Activated naive CD4-positive, alpha-beta T cell (primary cell): ENCODE data around the gene STIL.

Source experiments
- DNase-seq, 4 experiments: peaks; one replicate each; lab custom pipeline; 2025; lab: John Stamatoyannopoulos, UW

The STIL gene

DNA sequence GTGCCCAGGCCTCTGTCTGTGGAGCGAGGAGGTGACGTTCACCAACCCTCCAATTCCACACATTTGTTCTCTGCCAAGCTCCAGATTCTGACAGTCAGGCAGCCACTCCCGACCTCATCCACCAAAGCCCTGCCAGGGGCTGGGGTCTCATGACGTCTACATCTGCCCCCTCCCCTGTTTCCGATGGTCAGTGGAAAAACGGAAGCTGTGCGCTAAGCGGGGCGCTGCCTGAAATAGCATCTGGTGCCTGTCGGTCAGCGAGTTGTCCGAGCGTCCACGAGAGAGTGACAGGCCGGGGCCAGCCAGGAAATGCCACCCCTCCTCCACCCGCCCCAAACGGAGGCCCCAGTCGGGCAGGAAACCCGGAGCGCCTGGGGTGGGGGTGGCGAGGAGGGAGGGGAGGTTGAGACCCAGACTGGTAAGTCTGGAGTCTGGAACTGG is 78.7 kb downstream of the STIL start:
- no peak for DNase-seq

GRCh38 chr1:47233186-47233585 is 80.8 kb downstream of the STIL start:
- DNase-seq, result no peak

- DNase-seq, result no peak
Measured at GRCh38 chr1:47232187-47232874, 81.6 kb downstream of the STIL start, which contains the start of gene TAL1. Gene TAL1, minus strand, starts transcription at chr1:47232225. Its CDS starts 6,337 bp downstream, at chr1:47225888.

DNA sequence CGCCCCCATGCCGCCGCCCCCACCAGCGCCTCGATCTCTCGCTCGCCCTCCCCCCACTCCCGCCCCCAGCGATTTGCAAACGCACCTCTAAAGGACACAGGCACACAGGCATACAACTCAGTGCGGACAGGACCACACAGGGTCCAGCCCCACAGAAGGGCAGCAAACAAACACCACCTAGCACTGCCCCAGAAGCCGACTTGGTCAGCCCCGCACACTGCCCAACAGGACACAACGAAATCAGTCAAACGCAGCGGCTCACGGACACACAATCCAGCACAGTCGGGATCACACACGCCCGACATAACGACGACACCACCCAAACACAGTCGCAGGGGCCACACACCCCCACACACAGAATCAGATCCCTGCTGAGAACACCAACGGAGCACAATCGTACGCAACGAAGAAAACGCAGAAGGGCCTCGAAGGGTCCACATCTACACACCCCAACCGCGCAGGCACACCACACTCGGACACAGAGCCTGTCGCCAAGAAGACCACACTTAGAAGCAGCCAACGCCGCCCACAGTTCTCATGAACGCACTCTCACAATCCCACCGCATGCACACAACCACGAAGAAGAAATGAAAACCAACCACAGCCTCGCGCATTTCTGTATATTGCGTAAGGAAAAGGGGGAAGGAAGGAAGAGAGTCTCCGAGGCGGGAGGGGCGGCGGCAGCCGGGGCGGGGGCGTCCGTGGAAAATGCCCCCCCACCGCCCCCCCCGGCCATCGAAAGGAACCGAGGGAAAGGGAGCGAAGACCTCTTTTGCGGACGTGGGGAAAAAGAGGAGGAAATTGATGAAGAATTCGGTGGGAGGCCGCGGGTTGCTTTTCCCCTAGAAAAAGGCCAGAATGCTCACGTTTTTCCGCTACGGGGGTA is 82.4 kb downstream of the STIL start:
- no peak for DNase-seq

GRCh38 chr1:47230692-47231300 is 83.2 kb downstream of the STIL start:
- DNase-seq, result no peak

GRCh38 chr1:47229886-47230691 is 83.9 kb downstream of the STIL start:
- no peak for DNase-seq

- no peak for DNase-seq
Measured at GRCh38 chr1:47229031-47229885, 84.7 kb downstream of the STIL start.

DNA sequence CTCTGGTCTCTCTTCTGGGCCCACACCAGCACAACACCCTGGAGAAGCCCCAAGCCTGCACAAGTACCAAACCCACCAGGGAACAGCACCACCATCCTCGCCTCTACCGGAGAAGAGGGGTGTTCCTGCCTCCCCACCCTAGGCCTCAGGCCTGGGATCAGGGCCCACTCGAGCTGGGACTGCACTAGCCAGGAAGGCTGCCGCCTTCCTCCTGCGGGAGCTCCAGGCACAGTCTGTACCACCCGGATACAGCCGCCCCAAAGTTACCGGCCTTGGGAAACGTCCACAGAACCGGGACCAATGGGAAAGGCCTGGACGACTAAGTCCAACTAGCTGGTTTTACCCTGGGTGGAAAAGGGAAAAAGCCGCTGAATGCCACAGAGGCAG is 85.3 kb downstream of the STIL start:
- DNase-seq, result no peak

DNA sequence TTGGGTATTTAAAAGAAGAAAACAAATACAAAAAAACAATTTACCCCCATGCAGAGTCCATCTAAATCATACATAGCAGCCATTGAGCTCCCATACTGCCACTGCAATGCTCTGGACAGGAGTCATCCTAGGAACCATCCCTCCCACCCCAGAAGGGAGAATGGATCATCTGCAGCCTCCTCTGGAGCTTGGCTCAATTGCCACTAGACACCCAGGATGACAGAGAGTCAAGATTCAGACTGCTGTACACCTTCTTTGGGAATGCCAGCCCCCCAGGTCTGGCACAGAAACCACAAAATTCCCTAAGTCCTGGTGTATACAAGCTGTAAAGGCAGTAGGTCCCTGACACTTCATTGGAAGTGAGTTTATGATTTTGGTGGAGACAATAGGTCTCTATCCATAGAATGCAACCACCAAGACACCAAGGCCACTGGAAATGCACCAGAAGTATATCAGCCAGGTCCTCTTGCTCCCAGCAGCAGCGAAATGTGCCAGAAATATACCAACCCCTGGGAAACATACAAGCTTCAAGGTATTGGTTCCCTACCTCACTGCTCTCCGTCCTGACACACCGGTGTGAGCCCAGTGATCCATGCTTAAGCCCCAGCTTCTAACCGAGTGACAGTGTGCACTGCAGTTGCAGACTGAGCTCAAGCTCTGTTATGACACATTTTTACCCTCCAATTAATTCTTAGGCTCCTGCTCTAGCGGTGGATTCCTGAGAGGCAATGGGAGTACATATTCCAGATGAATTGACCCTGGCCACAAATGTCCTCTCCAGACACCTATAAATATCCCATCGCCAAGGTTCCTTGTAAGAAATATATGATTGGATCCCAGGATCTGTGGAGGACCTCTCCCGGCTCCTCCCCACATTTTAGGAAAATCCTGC is 86.4 kb downstream of the STIL start:
- no peak for DNase-seq

DNA sequence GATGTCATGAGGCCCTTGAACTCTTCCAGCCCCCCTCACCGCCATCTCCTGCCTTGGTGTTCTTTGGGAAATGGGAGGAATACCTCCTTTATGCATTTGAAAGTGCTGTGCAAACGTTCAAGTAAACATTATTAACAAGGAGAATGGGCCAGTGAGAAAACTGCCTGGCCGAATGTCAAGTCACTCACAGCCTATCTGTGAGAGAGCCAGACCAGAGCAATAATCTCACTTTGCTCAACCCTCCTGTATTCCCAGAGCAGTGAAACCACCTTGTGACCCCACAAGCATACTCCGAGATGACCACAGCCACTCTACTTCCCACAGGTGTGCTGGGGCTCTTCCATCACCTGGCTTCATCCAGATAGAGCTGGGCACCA is 87.1 kb downstream of the STIL start:
- DNase-seq, result no peak

DNA sequence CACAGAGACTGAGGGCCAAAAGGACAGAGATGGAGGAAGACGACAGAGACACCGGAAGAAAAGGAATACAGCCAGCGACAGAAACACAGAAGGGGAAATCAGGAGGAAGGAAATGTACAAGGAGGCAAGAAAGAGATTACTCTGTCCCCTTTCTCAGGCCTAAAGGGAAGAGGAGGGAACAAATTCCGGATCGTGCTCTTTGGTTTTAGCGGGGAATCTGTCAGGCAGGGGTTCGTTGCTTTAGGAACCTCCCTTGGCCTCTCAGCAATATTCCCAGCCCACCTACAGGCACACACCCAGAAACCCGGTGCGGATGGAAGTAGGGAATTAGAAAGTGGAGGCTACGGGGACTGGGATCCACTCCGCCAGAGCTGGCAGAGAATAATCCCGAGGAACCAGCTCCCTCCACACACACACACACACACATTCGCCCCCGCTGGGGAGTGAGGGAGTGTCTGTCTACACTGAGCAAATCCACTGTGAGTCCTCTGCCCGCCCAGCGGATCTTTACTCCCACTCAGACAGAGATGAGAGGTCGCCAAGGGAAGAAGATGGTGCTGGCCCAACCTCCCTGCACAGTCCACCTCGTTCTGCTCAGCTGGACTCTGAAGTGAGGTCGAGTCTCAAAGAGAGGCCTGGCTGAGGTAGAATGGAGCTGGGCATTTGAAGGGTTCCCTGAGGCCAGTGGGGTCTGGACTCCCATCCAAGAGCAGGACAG is 87.7 kb downstream of the STIL start:
- DNase-seq, result no peak

DNA sequence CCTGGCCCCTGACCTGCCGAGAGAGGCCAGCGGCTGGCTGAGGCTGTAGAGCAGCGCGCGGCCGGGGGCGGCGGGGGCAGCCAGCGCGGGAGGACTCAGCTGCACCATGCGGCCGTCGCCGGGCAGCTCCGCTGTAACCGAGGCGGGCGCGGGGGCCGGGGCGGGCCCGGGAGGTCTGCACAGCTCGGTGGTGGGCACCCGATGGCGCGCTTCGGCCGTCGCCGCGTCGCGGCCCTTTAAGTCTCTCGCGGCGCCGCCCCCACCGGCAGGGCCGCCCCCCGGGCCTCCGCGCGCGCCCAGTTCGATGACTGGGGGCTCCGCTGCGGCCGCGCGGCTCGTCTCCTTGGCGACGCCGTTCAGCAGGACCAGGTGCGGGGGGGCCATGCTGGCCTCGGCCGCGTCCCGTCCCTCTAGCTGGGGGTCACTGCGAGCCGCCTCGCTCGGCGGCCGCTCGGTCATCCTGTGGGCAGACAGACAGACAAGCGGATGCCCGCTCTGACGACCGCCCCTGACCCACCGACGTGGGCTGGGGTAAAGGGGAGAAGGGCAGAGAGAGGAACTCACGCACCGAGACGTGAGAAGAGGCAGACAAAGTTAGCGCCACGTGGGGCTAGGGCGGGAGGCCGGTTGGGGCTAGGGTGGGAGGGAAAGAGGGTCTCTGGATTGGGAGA is 88.4 kb downstream of the STIL start:
- DNase-seq, result no peak

DNA sequence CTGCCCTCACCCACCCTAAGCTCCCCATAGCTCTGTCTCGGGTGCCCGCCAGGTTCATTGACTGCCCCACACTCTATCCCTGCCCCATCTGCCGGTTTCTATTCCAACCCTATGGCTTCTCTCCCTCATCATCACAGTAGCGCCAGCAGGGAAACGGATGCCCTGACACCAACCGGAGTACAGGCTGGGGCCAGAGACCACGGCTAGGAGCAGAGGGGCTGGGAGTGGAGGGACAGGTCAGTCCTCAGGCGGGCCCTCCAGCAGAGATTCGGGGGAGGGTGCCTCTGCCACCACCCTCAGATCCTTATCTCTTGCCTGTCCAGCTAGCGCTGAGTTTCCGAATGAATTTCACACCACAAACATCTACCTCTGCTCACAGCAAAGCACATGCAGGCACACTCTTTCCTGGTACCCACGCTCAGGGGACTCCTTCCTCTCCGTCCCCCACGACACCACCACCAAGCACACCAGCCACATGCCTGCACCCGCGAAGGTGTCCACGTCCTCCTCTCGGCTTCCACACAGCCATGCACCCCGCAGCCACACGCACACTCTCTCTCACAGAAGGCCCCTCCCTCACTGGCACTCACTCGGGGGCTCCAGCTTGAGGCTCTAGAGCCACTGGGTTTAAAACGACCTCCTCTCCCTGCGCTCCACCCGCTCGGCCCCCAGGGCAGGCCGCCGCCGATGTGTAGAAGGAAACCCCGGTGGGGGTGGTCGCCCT is 89.1 kb downstream of the STIL start:
- DNase-seq, result no peak

GRCh38 chr1:47223921-47224675 is 89.8 kb downstream of the STIL start:
- DNase-seq, result no peak

DNA sequence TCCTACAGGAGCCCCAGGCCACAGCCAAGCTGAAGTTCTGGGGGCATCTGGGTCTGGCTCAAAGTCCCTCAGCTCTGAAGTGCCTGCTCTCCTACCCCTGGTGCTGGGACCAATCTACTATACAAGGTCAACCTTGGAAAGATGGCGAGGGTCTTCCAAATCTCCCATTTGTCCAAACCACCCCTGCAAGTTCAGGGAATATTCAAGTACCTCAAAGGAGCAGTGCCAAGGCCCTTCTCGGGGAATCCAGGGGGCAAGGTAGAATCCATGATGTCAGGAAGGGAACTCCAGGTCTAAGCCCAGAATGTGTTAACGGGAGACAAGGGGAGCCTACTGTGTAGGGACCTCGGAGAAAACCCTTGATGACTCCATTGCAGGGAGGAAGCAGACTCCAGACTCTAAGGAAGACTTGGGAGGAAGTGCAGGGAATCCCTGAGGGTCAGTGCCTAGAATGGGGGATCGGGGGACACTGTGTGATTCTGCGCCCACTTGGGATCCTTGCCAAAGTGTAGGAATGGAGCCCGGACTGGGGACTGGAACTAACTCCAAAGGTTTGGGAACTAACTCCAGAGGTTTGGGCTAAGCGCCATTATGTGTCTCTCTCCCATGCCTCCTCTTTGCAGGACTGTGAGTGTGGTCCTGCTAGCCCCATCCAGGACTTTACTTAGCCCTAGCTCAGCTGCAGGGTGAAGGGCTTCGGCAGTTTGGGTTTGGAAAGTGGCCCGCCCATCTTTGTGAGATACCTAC is 90.6 kb downstream of the STIL start:
- DNase-seq, result no peak

- no peak for DNase-seq
Measured at GRCh38 chr1:47222476-47222875, 91.5 kb downstream of the STIL start.
